Kidney epithelial cell (primary cell): ENCODE results near the gene GRB10. TPM values are rescaled to one million over a fixed set of nuclear protein-coding genes. Genes with fewer than 3 reads are reported as not detected.
"Not testable (repeated sequence)": the region's sequence is repeated elsewhere in the genome, so short reads cannot be mapped to it uniquely, and the experiment has no call there.

Experiments used
- DNase-seq: peaks from one replicate; pipeline ENCODE4 v3.0.0-alpha.2; 2010; ENCODE audit warnings: low read depth
- H3K27me3 ChIP-seq: 2 replicates; pipeline ENCODE4 v1.6.0; 2011; ENCODE audit warnings: low read length; ENCODE audit not compliant: control insufficient read depth, insufficient read depth
- H3K36me3 ChIP-seq: 2 replicates; pipeline ENCODE4 v1.5.1; 2011; ENCODE audit warnings: low read length; ENCODE audit not compliant: control insufficient read depth, insufficient read depth
- H3K4me3 ChIP-seq: 2 replicates; pipeline ENCODE4 v1.5.1; 2011; ENCODE audit warnings: low read depth, mild to moderate bottlenecking, control low read depth, low read length
- CTCF ChIP-seq: IDR thresholded peaks from 2 replicates; pipeline ENCODE4 v1.5.1; 2011; ENCODE audit warnings: mild to moderate bottlenecking, moderate library complexity, low read length, control low read depth, inconsistent platforms; ENCODE audit not compliant: insufficient read depth, poor library complexity, severe bottlenecking
- total RNA-seq: library from RNA; depleted of rRNA; stranded (reverse); fragments of >200 nt; gene quantifications from 2 replicates; pipeline ENCODE4 v1.2.3, GENCODE V29; 2015

The GRB10 gene
- total RNA-seq, 1 donor from 2014 or later, result 86.3 TPM

- peaks cover 1% of the 10 kb centered on the region for H3K36me3 ChIP-seq
- H3K27me3 ChIP-seq, result no peaks in the 10 kb centered on the region
- DNase-seq, result no peak
- H3K4me3 ChIP-seq, result no peak overlapping the region
- TF ChIP-seq CTCF, result no peak
These were observed 39.7 kb downstream of the GRB10 start for GRCh38 chr7:50743016-50743415.

GRCh38 chr7:50742401-50742800, 40.3 kb downstream of the GRB10 start:
- H3K27me3 ChIP-seq, result no peaks in the 10 kb centered on the region
- TF ChIP-seq CTCF, result no peak
- no peak for DNase-seq
- H3K36me3 ChIP-seq, result peaks cover 1% of the 10 kb centered on the region
- H3K4me3 ChIP-seq, result no peak overlapping the region

- DNase-seq, result no peak
- no peak for TF ChIP-seq CTCF
- peaks cover 1% of the 10 kb centered on the region for H3K36me3 ChIP-seq
- no peak overlapping the region for H3K4me3 ChIP-seq
- no peaks in the 10 kb centered on the region for H3K27me3 ChIP-seq
These were observed 42.8 kb downstream of the GRB10 start for GRCh38 chr7:50739744-50740435.

- DNase-seq, result no peak
- H3K27me3 ChIP-seq, result no peaks in the 10 kb centered on the region
- TF ChIP-seq CTCF, result no peak
- no peak overlapping the region for H3K4me3 ChIP-seq
- H3K36me3 ChIP-seq, result peaks cover under 1% of the 10 kb centered on the region
These were observed 43.8 kb downstream of the GRB10 start for GRCh38 chr7:50738932-50739331.

- DNase-seq, H3K4me3 ChIP-seq, H3K36me3 ChIP-seq, H3K27me3 ChIP-seq: not testable (repeated sequence)
These were observed 46.9 kb downstream of the GRB10 start for GRCh38 chr7:50735836-50736235.

- H3K36me3 ChIP-seq, result no peaks in the 10 kb centered on the region
- no peak for DNase-seq
- TF ChIP-seq CTCF, result no peak
- no peak overlapping the region for H3K4me3 ChIP-seq
- no peaks in the 10 kb centered on the region for H3K27me3 ChIP-seq
These were observed 47.4 kb downstream of the GRB10 start for GRCh38 chr7:50735333-50735732.
